Measurements from ENCODE around the gene DAGLA.
A peak's percentile ranks its signal among the peaks of the same experiment; 100 is the strongest.

The DAGLA gene

GRCh38 chr11:61679296-61679695, 895 bp upstream of the DAGLA start:
- DNase-seq (ENCODE audit: low read depth): no peak
- in situ Hi-C loops (cut with HindIII; ENCODE audit: low sequenced_read_pairs): no loop called here
- no peak overlapping the region for H3K4me3 ChIP-seq (ENCODE audit: low read depth, low read length)
- no peak for TF ChIP-seq CTCF (IDR thresholded peaks at IDR 0.05; ENCODE audit: low read depth, low read length, missing control alignments)

GRCh38 chr11:61680622-61681221, 531 bp downstream of the DAGLA start:
- no peak for TF ChIP-seq CTCF (IDR thresholded peaks at IDR 0.05; ENCODE audit: low read depth, low read length, missing control alignments)
- DNase-seq (ENCODE audit: low read depth): no peak
- peak overlapping the region; percentile 42 for H3K4me3 ChIP-seq (ENCODE audit: low read depth, low read length)
- in situ Hi-C loops (cut with HindIII; ENCODE audit: low sequenced_read_pairs): loop anchor here (5.0 kb wide), 1 partner anchor 33 kb away; no protein-coding TSS in a partner anchor

- no peak for DNase-seq (ENCODE audit: low read depth)
- no peak overlapping the region for H3K4me3 ChIP-seq (ENCODE audit: low read depth, low read length)
- in situ Hi-C loops (cut with HindIII; ENCODE audit: low sequenced_read_pairs): loop anchor here (5.0 kb wide), 1 partner anchor 35 kb away; no protein-coding TSS in a partner anchor
- no peak for TF ChIP-seq CTCF (IDR thresholded peaks at IDR 0.05; ENCODE audit: low read depth, low read length, missing control alignments)
These were observed 2.0 kb downstream of the DAGLA start for GRCh38 chr11:61682093-61682732.

GRCh38 chr11:61682906-61683675, 2.9 kb downstream of the DAGLA start:
- in situ Hi-C loops (cut with HindIII; ENCODE audit: low sequenced_read_pairs): loop anchor here (5.0 kb wide), 1 partner anchor 36 kb away; no protein-coding TSS in a partner anchor
- no peak overlapping the region for H3K4me3 ChIP-seq (ENCODE audit: low read depth, low read length)
- DNase-seq (ENCODE audit: low read depth): no peak
- no peak for TF ChIP-seq CTCF (IDR thresholded peaks at IDR 0.05; ENCODE audit: low read depth, low read length, missing control alignments)

GRCh38 chr11:61683961-61684869, 4.0 kb downstream of the DAGLA start:
- in situ Hi-C loops (cut with HindIII; ENCODE audit: low sequenced_read_pairs): loop anchor here (5.0 kb wide), 1 partner anchor 37 kb away; no protein-coding TSS in a partner anchor
- no peak for TF ChIP-seq CTCF (IDR thresholded peaks at IDR 0.05; ENCODE audit: low read depth, low read length, missing control alignments)
- peak overlapping the region; percentile 20 for H3K4me3 ChIP-seq (ENCODE audit: low read depth, low read length)
- peak; percentile 66 for DNase-seq (ENCODE audit: low read depth)

Data from astrocyte of the cerebellum (primary cell).